GM21528 (cell line): ENCODE data around the gene HLA-DOA.

Source experiments
- ATAC-seq: cut with Tn5 transposase; IDR thresholded peaks from one replicate; pipeline ENCODE4 v1.9.1; 2021; ENCODE audit warnings: mild to moderate bottlenecking, moderate library complexity; ENCODE audit not compliant: unreplicated experiment, low FRiP score

The HLA-DOA gene

DNA sequence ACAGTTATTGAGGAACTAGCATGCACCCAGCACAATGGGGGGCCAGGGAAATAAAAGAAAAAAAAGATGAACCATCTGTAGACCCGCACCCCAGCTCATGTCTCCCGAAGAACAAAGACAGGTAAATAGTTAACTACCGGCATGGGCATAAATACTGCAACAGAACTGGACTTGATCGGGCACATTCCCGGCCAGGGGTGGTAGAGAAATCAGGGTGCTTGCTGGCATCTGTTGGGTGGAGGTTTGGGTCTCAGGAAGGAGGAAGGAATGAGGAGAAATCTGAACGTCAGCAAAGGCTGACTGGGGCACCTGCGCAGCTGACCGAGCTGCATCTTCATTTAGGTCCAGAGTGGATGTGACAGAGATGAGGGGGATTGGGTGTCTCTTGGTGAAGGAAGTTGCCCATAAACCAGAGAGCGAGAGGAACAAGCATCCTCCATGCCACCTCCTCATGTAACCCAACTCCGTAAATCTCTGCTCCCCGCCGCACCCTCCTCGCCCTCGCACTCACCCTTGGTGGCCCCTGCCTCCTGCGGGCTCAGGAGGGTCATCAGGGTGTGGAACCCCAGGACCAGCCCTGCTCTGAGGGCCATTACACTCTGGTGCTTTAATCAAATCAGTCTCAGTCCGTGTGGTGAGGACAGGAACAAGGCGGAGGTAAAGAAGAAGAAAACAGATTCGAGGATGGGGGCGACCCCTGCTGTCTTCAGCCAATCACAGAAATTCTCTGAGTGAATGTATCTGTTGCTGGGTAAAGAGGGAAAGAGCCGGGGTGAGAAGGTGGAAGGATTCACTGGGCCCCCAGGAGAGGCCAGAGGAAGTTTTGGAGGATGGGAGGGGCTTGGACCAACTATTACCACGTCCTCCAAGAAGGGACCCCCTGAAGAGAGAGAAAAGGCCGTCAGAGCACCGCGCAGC is at the start of gene HLA-DOA:
HLA-DOA (minus strand) TSS at position 648 of the 918 bp plus-strand sequence.
- ATAC-seq, result peak; percentile 77

GRCh38 chr6:33057222-33058150 is 48.1 kb upstream of the HLA-DOA start:
- no peak for ATAC-seq

DNA sequence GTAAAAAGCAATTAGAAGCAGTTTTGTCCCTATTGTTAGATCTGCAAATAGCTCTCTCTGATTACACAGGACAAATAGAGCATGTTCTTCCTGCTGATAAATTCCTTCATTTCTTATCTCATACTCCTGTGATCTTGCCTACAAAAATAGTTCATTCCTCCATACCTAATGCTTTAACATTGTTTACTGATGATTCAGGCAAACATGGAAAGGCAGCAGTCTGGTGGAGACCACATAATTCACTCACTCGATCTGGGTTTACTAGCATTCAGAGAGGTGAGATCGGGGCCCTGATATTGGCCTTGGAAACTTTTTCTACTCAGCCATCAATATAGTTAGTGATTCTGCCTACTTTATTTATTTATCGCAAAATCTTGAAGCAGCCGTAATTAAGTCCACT is 43.8 kb upstream of the HLA-DOA start:
- ATAC-seq, result no peak

DNA sequence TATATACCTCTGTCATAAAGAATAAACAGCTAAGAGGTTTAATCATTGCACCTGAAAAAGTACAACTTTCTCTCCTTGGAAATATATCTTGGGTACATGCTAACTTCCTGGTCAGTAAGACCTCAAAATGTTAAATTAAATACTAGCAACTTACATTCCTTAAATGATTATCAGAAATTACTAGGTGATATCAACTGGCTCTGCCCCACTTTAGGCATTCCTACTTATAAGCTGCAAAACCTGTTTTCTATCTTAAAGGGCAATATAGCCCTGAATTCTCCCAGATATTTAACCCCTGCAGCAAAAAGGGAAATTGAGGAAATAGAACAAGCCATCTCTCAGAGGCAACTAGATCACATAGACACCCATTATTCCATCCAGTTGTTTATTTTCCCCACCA is 43.2 kb upstream of the HLA-DOA start:
- no peak for ATAC-seq

DNA sequence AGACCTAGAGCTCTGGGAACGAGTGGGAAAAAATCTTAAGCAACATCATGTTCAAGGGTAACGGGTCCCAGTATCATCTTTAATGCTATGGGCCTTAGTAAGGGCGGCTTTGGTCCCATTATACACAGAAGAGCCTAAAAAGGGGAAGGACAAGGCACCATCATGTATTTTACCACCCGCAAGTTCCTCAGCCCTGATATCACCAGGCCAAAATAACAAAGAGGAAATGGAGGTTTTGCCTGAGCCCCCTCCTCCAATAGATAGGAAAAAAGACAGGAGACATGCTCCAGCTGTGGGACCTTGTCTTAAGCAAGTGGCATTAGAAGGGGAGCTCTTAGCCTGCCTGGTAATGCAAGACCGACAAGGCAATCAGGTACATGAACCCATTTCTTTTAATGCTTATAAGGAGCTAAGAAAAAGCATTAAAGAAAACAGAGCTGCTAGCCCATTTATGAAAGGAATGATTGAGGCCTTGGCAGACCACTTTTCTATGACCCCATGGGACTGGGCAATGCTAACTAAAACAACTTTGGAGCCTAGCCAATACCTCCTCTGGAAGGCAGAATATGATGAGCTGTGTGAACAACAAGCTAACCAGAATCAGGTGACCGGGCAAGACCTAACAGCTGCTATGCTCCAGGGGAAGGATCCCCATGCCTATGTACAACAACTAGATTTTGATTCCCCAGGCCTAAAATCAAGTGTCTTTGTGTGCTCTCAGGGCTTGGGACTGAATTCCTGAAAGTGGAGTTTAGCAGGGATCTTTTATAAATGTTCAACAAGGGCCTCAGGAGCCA is 40.8 kb upstream of the HLA-DOA start:
- ATAC-seq, result no peak

DNA sequence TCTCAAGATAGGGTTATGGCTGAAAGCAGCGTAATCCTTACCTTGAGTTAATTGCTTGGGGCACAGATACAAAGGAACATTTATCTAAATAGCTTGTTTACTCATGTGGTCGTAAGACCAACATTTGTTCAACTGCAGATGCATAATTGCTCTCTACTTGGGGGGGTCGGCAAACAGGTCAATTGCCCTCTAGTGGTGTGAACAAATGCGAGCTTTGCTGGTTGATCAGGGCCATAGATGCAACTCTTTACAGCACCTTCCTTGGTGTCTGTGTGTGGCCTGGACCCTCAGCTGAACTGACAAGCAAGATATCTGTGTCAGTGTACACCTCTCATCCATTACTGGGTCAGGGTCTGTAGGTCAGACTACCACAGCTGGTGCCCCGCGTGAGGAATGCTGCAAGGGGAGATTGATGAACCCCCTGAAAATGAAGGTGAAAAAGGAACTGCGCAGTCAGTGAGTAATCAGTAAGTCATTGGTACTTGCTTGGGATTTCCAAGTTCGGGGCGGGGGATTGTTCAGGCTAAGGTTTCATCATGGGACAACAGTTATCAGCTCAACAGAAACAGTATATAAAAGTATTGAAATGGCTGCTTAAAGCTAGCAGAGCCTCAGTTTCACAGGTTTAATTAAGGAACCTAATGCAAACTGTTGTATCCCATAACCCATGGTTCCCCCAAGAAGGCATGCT is 40.1 kb upstream of the HLA-DOA start:
- ATAC-seq, result no peak

DNA sequence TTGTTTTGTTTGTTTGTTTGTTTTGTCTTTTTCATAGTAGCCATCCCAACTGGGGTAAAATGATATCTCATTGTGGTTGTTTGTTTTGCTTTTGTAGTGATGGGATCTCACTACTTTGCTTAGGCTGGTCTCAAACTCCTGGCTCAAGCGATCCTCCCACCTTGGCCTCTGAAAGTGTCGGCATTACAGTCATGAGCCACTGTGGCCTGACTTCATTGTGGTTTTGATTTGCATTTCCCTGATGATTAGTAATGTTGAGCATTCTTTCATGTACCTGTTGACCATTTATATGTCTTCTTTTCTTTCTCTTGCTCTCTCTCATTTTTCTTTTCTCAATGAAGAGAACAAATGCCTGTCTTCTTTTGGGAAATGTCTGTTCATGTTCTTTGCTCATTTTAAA is 30.8 kb upstream of the HLA-DOA start:
- no peak for ATAC-seq

DNA sequence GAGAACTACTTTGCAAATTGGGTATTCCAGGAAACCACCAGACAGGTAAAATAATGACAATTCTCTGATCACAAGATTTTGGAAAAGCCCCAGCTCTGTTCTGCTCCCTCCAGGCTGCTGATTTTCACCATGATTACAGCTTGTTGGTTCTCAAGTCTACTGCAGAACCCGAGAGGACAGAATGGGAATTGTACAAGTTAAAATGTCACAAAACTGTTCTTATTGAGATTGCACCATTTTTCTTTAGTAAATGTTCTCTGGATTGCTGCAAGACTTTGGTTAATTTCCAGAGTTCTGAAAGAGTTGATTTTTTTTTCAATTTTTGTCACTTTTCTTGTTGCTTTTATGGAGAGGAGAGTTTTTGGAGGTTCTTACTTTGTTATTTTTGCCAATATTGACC is 27.1 kb upstream of the HLA-DOA start:
- no peak for ATAC-seq

DNA sequence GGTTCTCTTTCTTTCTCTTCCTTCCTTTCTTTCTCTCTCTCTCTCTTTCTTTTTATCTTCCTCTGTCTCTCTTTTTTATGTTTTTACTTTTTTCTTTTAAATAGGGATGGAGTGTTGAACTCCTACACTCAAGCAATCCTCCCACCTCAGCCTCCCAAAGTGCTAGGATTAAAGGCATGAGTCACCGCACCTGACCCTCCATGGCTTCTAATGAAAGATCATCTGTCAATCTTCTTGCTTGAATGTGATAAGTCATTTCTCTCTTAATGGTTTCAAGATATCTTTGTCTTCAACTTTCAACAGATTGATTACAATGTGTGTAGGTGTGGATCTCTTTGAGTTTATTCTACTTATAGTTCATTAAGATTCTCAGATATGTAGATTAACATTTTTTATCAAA is 25.2 kb upstream of the HLA-DOA start:
- no peak for ATAC-seq

GRCh38 chr6:33030245-33030644 is 20.9 kb upstream of the HLA-DOA start:
- no peak for ATAC-seq

DNA sequence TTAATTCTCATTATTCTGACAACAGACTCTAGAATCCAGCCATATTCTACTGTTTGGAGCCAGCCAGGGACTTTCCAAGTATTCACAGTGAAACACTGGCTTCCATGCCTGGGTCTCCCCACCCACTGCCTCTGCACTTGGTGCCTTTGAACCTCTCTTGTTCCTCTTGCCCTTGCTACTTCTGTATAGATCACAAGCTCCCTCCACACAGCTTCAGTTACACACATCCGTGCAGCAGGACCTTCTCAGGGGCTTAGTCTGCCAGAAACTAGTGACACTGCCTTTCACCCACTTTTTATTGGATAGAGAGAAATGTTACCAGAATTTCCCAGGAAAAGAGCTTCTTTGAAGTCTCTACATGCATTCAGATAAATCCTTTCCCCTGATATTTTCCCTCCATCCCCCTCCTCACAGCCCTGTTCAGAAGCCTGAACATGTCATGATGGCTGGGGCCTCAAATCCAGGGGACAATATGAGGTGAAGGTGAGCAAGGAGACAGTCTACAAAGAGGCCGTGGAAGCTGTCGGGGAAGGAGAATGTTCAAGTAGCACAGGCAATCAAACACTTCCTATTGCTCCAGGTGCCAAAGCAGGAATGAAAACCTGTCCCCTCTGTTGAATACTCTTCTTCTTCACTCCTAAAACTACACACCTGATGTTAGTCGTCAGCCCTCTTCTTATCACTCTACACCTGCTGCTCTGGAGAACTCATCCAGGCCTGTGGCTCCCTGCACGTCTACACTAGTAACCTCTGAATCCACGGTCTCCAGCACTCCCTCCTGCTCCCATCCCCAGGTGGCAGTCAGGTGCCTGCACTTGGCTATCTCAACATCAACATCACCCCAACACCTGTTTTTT is 20.2 kb upstream of the HLA-DOA start:
- ATAC-seq, result peak; percentile 63

DNA sequence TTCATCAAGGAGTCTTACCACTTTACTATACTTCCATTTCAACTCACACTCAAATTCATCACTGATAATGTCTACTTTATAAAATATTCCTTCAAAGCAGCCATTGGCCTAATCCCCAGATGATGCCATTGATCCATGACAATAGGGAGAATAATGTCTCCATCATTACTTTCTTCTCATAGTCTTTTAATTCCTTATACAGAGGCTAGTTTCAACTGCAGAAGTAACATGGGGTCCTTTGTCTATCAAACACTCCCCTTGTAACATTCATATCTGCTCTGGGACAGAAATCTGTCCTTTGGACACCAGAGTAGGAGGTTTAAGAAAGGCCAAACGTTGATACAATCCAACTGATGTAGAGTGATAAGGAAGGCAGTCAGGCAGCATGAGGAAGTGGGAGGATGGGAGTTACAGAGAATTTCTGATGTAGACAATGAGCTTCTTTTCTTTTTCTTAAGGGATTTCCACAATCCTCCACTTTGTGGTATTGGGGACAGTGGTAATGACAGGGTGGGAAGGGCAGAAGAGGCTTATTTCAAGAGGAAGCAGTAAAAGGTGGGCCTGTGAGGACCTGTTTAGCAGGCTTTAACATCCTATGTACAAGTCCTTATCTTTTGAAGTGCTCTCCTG is 18.9 kb upstream of the HLA-DOA start:
- peak; percentile 15 for ATAC-seq

DNA sequence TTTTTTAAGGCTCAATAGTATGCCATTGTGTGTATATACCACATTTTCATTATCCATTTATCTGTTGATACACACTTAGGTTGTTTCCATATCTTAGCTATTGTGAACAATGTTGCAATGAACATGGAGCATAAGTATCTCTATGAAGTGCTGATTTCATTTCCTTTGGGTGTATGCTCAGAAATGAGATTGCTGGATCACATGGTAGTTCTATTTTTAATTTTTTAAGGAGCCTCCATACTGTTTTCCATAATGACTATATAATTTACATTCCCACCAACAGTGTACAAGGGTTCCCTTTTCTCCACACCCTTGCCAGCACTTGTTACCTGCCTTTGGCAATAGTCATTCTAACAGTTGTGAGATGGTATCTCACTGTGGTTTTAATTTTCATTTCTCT is 15.1 kb upstream of the HLA-DOA start:
- no peak for ATAC-seq

DNA sequence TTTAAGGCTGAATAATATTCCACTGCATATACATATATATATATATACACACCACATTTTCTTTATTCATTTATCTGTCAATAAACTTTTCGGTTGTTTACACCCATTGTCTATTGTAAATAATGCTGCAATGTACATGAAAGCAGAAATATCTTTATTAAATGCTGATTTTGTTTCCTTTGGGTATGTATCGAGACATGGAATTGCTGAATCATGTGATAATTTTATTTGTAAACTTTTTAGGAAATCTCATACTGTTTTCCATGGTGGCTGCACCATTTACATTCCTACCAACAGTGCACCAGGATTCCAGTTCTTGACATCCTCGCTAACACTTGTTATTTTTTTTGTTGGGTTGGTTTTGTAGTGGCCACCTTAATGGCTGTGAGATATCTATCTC is 14.1 kb upstream of the HLA-DOA start:
- ATAC-seq, result no peak

DNA sequence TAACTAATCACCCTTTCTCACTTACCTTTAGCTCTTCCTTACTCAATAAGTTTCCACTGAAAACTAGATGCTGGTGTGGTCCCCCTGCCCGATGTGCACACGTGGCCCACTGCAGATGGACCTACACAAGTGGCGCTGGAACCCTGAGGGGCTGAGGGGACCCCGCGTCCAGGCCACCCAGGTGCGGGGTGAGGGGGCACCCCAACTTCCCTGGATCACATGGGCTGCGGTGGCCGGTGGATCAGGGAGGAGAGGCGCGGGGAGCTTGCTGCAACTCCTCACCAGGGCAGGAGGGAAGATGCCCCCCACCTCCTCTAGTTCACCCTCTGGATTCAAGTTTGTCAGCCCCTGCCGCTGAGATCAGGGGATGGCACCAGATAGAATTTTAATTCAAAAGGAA is 12.5 kb upstream of the HLA-DOA start:
- no peak for ATAC-seq

DNA sequence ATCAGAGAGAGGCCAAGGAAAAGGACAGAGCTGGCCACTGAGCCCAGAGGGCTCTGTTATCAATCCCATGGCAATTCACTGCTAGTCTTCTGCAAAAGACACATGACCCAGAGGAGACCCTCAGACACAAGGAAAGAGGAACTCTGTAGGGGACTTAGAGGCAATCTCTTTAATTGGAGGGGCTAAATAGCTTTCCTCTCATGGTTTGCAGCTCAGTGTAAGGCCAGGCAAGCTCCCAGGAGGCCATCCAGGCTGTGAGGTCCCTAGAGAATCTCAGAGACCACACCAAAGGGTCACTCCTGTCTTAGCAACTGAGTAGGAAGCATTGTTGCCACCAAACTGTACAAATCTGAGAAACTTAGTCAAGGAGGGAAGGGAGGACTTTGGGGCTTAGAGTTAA is 10.0 kb upstream of the HLA-DOA start:
- no peak for ATAC-seq

DNA sequence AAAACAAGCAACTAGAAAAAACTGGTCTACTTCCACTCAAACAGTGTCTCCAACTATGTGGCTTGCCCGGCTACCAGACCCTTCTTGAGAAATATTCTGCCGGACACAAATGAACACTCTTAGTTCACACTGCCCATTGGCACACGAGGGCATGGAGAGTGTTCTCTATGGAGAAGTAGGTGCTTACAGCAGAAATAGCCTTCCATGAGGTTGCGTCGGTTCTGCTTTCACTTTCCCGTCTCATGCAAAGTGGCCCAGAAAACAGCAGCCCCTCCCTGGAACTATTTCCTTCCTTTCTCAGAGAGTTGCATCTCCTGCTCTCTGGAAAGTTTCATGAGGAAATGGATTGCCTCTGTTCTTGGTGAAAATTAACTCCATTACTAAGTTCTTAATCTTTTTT is 9.5 kb upstream of the HLA-DOA start:
- ATAC-seq, result no peak

- no peak for ATAC-seq
Observed at GRCh38 chr6:33018418-33018817, 9.0 kb upstream of the HLA-DOA start.
